ENCODE results near the gene VN1R5. TPM values are rescaled to one million over a fixed set of nuclear protein-coding genes. Genes with fewer than 3 reads are reported as not detected.
A peak's percentile ranks its signal among the peaks of the same experiment; 100 is the strongest.

Gene VN1R5
- total and polyA plus RNA-seq, 9 of the 15 experiments (the other 6 are each of a cell fraction or from before 2014, with no cell fraction given): not detected

DNA sequence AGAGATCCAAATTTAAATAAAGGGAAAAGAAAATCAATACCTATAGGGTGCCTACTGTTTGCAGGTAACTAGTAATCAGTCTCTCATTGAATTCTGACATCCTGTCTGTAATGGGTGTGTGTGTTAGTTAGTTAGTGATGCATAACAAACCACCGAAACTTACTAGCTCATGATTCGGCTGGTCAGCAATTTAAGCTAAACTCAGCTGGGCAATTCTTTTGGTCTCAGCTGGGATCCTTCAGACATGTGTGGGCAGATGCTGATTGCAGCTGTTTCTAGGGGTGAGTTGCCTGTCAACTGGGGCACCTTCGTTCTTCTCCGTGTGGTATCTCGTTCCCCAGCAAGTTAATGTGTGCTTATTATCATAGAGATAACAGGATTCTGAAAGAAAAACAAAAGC is 43.9 kb upstream of the VN1R5 start (continued):
- TF ChIP-seq CBX8 (IDR thresholded peaks at IDR 0.05; ENCODE audit: borderline replicate concordance, extremely low read depth, low read depth, low read length, poor library complexity, severe bottlenecking) (no peak), POLR3G (IDR thresholded peaks at IDR 0.05; ENCODE audit: extremely low read depth, insufficient read length, insufficient replicate concordance) (no peak), DNMT1 (IDR thresholded peaks at IDR 0.05) (no peak), RBM25 (IDR thresholded peaks at IDR 0.05; ENCODE audit: low read depth, low read length, severe bottlenecking) (no peak), ZBTB17 (CRISPR knock-in tag; IDR thresholded peaks at IDR 0.05) (no peak), SNIP1 (IDR thresholded peaks at IDR 0.05; ENCODE audit: low read depth) (no peak), EP300 (IDR thresholded peaks at IDR 0.05; ENCODE audit: low read length) (0 out of 2 replicates have a peak, but pooled peaks have one; percentile 33), NR3C1 (CRISPR knock-in tag; IDR thresholded peaks at IDR 0.05) (no peak), GABPB1 (CRISPR knock-in tag; IDR thresholded peaks at IDR 0.05) (no peak), FIP1L1 (IDR thresholded peaks at IDR 0.05; ENCODE audit: low read depth, low read length, poor library complexity, severe bottlenecking) (no peak), STAG1 (CRISPR knock-in tag; IDR thresholded peaks at IDR 0.05; ENCODE audit: borderline replicate concordance) (no peak), TFAP4 (CRISPR knock-in tag; IDR thresholded peaks at IDR 0.05; ENCODE audit: borderline replicate concordance) (peak; percentile 68), U2AF1 (optimal IDR thresholded peaks at IDR 0.05; ENCODE audit: low read depth, low read length) (no peak), CHD2 (IDR thresholded peaks at IDR 0.05; ENCODE audit: low read depth, low read length) (no peak), MCM7 (IDR thresholded peaks at IDR 0.05) (no peak), ETS2 (tag; IDR thresholded peaks at IDR 0.05; ENCODE audit: borderline replicate concordance, poor library complexity, severe bottlenecking) (no peak), ELF4 (CRISPR knock-in tag; IDR thresholded peaks at IDR 0.05) (no peak), SMAD3 (CRISPR knock-in tag; conservative IDR thresholded peaks at IDR 0.05) (no peak), ARID1B (IDR thresholded peaks at IDR 0.05) (peak; percentile 69)
- TF ChIP-seq, protein P1, sequence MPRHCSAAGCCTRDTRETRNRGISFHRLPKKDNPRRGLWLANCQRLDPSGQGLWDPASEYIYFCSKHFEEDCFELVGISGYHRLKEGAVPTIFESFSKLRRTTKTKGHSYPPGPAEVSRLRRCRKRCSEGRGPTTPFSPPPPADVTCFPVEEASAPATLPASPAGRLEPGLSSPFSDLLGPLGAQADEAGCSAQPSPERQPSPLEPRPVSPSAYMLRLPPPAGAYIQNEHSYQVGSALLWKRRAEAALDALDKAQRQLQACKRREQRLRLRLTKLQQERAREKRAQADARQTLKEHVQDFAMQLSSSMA (CRISPR knock-in tag; IDR thresholded peaks at IDR 0.05): no peak
- TF ChIP-seq, protein P2, sequence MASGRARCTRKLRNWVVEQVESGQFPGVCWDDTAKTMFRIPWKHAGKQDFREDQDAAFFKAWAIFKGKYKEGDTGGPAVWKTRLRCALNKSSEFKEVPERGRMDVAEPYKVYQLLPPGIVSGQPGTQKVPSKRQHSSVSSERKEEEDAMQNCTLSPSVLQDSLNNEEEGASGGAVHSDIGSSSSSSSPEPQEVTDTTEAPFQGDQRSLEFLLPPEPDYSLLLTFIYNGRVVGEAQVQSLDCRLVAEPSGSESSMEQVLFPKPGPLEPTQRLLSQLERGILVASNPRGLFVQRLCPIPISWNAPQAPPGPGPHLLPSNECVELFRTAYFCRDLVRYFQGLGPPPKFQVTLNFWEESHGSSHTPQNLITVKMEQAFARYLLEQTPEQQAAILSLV (tag; IDR thresholded peaks at IDR 0.05): no peak
- TF ChIP-seq, protein P3, sequence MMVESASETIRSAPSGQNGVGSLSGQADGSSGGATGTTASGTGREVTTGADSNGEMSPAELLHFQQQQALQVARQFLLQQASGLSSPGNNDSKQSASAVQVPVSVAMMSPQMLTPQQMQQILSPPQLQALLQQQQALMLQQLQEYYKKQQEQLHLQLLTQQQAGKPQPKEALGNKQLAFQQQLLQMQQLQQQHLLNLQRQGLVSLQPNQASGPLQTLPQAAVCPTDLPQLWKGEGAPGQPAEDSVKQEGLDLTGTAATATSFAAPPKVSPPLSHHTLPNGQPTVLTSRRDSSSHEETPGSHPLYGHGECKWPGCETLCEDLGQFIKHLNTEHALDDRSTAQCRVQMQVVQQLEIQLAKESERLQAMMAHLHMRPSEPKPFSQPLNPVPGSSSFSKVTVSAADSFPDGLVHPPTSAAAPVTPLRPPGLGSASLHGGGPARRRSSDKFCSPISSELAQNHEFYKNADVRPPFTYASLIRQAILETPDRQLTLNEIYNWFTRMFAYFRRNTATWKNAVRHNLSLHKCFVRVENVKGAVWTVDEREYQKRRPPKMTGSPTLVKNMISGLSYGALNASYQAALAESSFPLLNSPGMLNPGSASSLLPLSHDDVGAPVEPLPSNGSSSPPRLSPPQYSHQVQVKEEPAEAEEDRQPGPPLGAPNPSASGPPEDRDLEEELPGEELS (CRISPR knock-in tag; IDR thresholded peaks at IDR 0.05; ENCODE audit: borderline replicate concordance): no peak

All from K562 (cell line).